T-helper 9 cell (primary cell): ENCODE measurements around the gene STAT5A.
A peak's percentile ranks its signal among the peaks of the same experiment; 100 is the strongest.
"Not testable (repeated sequence)": the region's sequence is repeated elsewhere in the genome, so short reads cannot be mapped to it uniquely, and the experiment has no call there.

Experiments used
- DNase-seq: peaks from one replicate; pipeline ENCODE4 v3.0.0-alpha.2; 2020

The STAT5A gene

GRCh38 chr17:42309986-42310786 lies 21.9 kb downstream of the STAT5A start:
- DNase-seq: no peak

GRCh38 chr17:42310787-42311215 lies 22.5 kb downstream of the STAT5A start:
- no peak for DNase-seq

GRCh38 chr17:42311240-42312034 lies 23.1 kb downstream of the STAT5A start:
- no peak for DNase-seq

GRCh38 chr17:42312035-42312284 lies 23.7 kb downstream of the STAT5A start:
- no peak for DNase-seq

GRCh38 chr17:42312285-42313130 lies 24.2 kb downstream of the STAT5A start:
- DNase-seq: peak; percentile 66

- no peak for DNase-seq
Measured at GRCh38 chr17:42313389-42313772, 25.1 kb downstream of the STAT5A start.

- DNase-seq: no peak
Measured at GRCh38 chr17:42313773-42314566, 25.7 kb downstream of the STAT5A start.

GRCh38 chr17:42315402-42316156 lies 27.3 kb downstream of the STAT5A start:
- no peak for DNase-seq

- no peak for DNase-seq
Measured at GRCh38 chr17:42316755-42317154, 28.5 kb downstream of the STAT5A start.

GRCh38 chr17:42317266-42317845 lies 29.1 kb downstream of the STAT5A start:
- no peak for DNase-seq

- not testable (repeated sequence) for DNase-seq
Measured at GRCh38 chr17:42317967-42318366, 29.7 kb downstream of the STAT5A start.

- no peak for DNase-seq
Measured at GRCh38 chr17:42321555-42321954, 33.3 kb downstream of the STAT5A start.

- peak; percentile 96 for DNase-seq
Measured at GRCh38 chr17:42322382-42323267, 34.3 kb downstream of the STAT5A start.

- no peak for DNase-seq
Measured at GRCh38 chr17:42323268-42323773, 35.0 kb downstream of the STAT5A start.

GRCh38 chr17:42325026-42325425 lies 36.7 kb downstream of the STAT5A start:
- no peak for DNase-seq

GRCh38 chr17:42329025-42329976 lies 41.0 kb downstream of the STAT5A start:
- no peak for DNase-seq

- DNase-seq: no peak
Measured at GRCh38 chr17:42333053-42333452, 44.8 kb downstream of the STAT5A start.

GRCh38 chr17:42334677-42335076 lies 46.4 kb downstream of the STAT5A start:
- DNase-seq: no peak

- peak; percentile 50 for DNase-seq
Measured at GRCh38 chr17:42337442-42337841, 49.1 kb downstream of the STAT5A start.
